PC-3 (cell line): ENCODE results near the gene ACTR3C.

Experiments
- CTCF ChIP-seq: fragments of 300-600 bp; sonication (generic); conservative IDR thresholded peaks from 2 replicates; pipeline ENCODE4 v1.5.1; 2017; ENCODE audit warnings: antibody characterized with exemption, low read depth, mild to moderate bottlenecking, low read length
- EZH2 ChIP-seq: fragments of 300-600 bp; sonication (generic); IDR thresholded peaks from one replicate; pipeline ENCODE4 v1.6.1; 2017; ENCODE audit warnings: antibody characterized with exemption, mild to moderate bottlenecking, low read length; ENCODE audit not compliant: unreplicated experiment
- EZH2phosphoT487 ChIP-seq: fragments of 300-600 bp; sonication (generic); IDR thresholded peaks from 2 replicates; pipeline ENCODE4 v1.6.1; 2018; ENCODE audit warnings: mild to moderate bottlenecking, antibody characterized with exemption, low read length, borderline replicate concordance

DNA sequence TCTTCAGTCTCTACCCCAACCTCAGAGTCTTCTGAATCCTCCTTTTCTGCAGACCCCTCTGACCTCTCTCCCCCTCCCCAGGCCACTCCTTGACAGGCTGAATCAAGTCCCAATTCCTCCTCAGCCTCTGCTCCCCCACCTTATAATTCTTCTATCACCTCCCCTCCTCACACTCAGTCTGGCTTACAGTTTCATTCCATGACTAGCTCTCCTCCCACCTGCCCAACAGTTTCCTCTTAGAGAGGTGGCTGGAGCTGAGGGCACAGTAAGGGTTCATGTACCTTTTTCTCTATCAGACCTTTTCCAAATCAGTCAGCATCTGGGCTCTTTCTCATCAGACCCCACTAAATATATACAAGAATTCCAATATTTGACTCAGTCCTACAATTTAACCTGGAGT lies 14.8 kb downstream of the ACTR3C start:
- TF ChIP-seq CTCF, result no peak
- TF ChIP-seq EZH2, result no peak
- no peak for TF ChIP-seq EZH2phosphoT487
